ENCODE results near the gene KCNQ1.

Gene KCNQ1

DNA sequence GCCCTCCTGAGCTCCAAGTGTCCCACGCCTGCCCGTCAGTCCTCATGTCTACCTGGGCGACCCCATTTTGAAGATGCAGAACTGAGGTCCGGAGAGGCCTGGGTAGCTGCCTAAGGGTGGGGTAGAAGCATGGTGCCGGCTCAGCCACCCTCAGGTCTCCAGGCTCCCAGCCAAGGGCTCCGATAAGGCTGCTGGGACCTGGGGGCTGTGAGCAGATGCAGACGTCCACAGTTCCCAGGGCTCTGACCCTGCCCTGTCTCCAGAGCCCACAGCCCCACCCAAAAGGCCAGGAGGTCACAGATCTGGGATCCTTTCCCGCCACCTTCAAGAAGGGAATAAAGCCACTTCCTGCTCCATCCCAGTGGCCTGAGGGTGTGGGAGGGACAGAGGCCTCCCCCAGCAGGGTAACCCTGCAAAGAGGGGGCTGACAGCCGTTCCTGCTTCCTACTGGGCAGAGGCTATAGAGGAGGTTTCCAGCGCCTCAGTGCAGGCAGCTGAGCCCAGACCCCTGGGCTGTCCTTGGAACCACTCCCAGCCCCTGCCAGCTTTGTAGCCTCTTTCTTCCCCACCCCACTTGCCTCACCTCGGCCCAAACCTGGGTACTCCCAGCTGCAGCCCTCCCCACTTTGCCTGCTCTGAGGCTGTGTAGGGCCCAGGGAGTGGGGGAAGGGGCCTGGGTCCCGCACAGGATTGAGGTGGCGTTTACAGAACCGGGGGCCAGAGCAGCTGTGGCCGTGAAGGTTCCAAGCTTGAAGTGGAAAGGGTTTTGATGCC lies 355.3 kb downstream of the KCNQ1 start:
- no peaks in the 10 kb centered on the region for H3K9me2 ChIP-seq (replicated peaks; ENCODE audit: insufficient read depth, low read length)
- TF ChIP-seq, protein P1, sequence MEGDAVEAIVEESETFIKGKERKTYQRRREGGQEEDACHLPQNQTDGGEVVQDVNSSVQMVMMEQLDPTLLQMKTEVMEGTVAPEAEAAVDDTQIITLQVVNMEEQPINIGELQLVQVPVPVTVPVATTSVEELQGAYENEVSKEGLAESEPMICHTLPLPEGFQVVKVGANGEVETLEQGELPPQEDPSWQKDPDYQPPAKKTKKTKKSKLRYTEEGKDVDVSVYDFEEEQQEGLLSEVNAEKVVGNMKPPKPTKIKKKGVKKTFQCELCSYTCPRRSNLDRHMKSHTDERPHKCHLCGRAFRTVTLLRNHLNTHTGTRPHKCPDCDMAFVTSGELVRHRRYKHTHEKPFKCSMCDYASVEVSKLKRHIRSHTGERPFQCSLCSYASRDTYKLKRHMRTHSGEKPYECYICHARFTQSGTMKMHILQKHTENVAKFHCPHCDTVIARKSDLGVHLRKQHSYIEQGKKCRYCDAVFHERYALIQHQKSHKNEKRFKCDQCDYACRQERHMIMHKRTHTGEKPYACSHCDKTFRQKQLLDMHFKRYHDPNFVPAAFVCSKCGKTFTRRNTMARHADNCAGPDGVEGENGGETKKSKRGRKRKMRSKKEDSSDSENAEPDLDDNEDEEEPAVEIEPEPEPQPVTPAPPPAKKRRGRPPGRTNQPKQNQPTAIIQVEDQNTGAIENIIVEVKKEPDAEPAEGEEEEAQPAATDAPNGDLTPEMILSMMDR (IDR thresholded peaks at IDR 0.05; ENCODE audit: insufficient read depth, low read length, poor library complexity, severe bottlenecking): no peak
- no peak for TF ChIP-seq EZH2phosphoT487 (conservative IDR thresholded peaks at IDR 0.05; ENCODE audit: low read length)
- H3K9me3 ChIP-seq (ENCODE audit: insufficient read depth, low read length): no peaks in the 10 kb centered on the region
- no peak overlapping the region for H3K9ac ChIP-seq (ENCODE audit: low read length)
- H3K36me3 ChIP-seq (ENCODE audit: low read length): no peaks in the 10 kb centered on the region
- H4K20me1 ChIP-seq (ENCODE audit: low read depth, low read length): no peaks in the 10 kb centered on the region
- H3K79me2 ChIP-seq (ENCODE audit: insufficient read depth, low read length): no peaks in the 10 kb centered on the region
- H3K27me3 ChIP-seq (ENCODE audit: low read length): no peaks in the 10 kb centered on the region; the same call in 1 of the 2 replicates
- H3K27ac ChIP-seq (ENCODE audit: low read depth, low read length): no peak overlapping the region
- H2AFZ ChIP-seq (ENCODE audit: low read depth, low read length, severe bottlenecking): no peak overlapping the region
- H3F3A ChIP-seq (ENCODE audit: insufficient read depth): no peaks in the 10 kb centered on the region
- H3K4me2 ChIP-seq (ENCODE audit: low read depth, low read length, poor library complexity, severe bottlenecking): no peak overlapping the region
- H3K4me3 ChIP-seq (ENCODE audit: insufficient read depth, low read length, poor library complexity, severe bottlenecking): no peak overlapping the region

DNA sequence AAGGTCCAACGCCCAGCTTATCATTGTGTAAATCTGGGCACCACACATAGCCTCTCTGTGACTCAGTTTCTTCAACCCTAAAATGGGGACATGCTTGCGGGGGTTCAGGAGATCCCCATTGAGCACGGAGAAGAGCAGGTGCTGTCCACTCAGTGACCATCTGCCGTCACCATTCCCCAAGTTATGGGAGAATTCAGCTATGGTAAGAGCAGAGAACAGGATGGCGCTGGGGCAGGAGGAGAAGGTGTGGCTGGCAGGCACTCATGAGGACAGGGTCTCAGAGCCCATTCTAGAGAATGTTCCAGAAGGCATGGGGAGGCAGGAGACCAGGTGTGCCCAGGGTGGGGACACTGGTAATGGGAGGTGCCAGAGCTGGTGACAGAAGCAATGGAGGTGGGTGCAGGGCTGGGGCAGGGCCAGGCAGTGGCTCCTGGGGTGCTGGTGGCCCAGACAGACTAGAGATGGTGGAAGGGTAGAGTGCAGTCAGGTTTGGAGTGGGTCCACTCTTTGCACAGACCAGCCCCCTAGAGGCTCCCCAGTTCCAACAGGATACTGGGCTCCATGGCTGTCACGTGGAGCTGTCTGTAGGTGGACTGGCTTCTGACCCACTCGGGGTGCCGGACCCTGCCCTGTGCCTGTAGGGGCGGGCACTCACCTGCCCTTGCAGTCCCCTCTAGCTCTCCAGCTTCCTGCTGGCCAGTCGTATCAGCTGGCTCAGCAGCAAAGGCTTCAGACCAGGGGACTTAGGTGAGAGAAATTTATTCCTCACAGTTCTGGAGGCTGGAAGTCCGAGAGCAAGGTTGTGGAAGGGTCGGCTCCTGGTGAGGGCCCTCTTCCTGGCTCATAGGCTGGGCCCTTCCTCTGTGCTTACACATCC lies 356.1 kb downstream of the KCNQ1 start:
- no peak overlapping the region for H3K9ac ChIP-seq (ENCODE audit: low read length)
- H3F3A ChIP-seq (ENCODE audit: insufficient read depth): no peaks in the 10 kb centered on the region
- no peaks in the 10 kb centered on the region for H4K20me1 ChIP-seq (ENCODE audit: low read depth, low read length)
- H3K9me3 ChIP-seq (ENCODE audit: insufficient read depth, low read length): no peaks in the 10 kb centered on the region
- H3K9me2 ChIP-seq (replicated peaks; ENCODE audit: insufficient read depth, low read length): no peaks in the 10 kb centered on the region
- H3K27ac ChIP-seq (ENCODE audit: low read depth, low read length): no peak overlapping the region
- H2AFZ ChIP-seq (ENCODE audit: low read depth, low read length, severe bottlenecking): no peak overlapping the region
- H3K79me2 ChIP-seq (ENCODE audit: insufficient read depth, low read length): no peaks in the 10 kb centered on the region
- H3K4me2 ChIP-seq (ENCODE audit: low read depth, low read length, poor library complexity, severe bottlenecking): no peak overlapping the region
- no peak overlapping the region for H3K4me3 ChIP-seq (ENCODE audit: insufficient read depth, low read length, poor library complexity, severe bottlenecking)
- TF ChIP-seq, protein P1 (IDR thresholded peaks at IDR 0.05; ENCODE audit: insufficient read depth, low read length, poor library complexity, severe bottlenecking): no peak
- no peak for TF ChIP-seq EZH2phosphoT487 (conservative IDR thresholded peaks at IDR 0.05; ENCODE audit: low read length)
- no peaks in the 10 kb centered on the region; the same call in 1 of the 2 replicates for H3K27me3 ChIP-seq (ENCODE audit: low read length)
- H3K36me3 ChIP-seq (ENCODE audit: low read length): no peaks in the 10 kb centered on the region

DNA sequence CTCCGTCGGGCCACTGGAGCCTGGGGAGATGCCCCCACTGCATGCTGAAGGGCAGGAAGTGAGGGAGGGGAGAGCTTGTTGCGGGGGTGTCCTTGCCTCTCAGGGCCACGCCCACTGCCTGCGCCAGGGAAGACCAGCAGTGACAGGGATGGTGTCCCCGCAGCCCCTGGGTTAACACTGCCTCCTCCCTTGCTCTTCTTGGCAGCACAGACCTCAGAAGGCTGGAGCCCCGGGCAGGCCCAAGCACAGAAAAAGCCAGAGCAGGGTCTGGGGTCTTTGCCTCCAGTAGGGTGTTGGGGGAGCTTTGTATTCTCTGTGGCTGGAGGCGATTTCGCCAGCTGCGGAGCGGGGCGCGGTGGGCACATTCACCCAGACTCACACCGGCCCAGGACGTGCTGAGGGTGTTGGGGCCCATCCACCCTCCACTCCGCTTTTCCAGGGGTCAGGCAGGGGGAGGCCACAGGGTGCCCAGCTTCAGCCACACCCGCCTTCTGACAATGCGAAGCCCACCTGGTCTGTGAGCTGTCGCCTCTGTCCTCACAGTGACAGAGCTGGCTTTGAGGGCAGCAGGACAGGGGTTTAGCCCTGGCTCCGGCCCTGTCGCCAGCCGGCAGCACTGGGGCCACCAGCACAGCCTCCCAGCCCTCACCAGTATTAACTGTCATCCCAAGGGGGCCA lies 357.0 kb downstream of the KCNQ1 start:
- TF ChIP-seq EZH2phosphoT487 (conservative IDR thresholded peaks at IDR 0.05; ENCODE audit: low read length): no peak
- TF ChIP-seq, protein P1 (IDR thresholded peaks at IDR 0.05; ENCODE audit: insufficient read depth, low read length, poor library complexity, severe bottlenecking): no peak
- no peaks in the 10 kb centered on the region; the same call in 1 of the 2 replicates for H3K27me3 ChIP-seq (ENCODE audit: low read length)
- no peaks in the 10 kb centered on the region for H3K9me2 ChIP-seq (replicated peaks; ENCODE audit: insufficient read depth, low read length)
- no peaks in the 10 kb centered on the region for H3F3A ChIP-seq (ENCODE audit: insufficient read depth)
- H3K4me2 ChIP-seq (ENCODE audit: low read depth, low read length, poor library complexity, severe bottlenecking): no peak overlapping the region
- H3K9me3 ChIP-seq (ENCODE audit: insufficient read depth, low read length): no peaks in the 10 kb centered on the region
- H3K79me2 ChIP-seq (ENCODE audit: insufficient read depth, low read length): no peaks in the 10 kb centered on the region
- H3K36me3 ChIP-seq (ENCODE audit: low read length): no peaks in the 10 kb centered on the region
- H3K9ac ChIP-seq (ENCODE audit: low read length): no peak overlapping the region
- no peak overlapping the region for H2AFZ ChIP-seq (ENCODE audit: low read depth, low read length, severe bottlenecking)
- H4K20me1 ChIP-seq (ENCODE audit: low read depth, low read length): no peaks in the 10 kb centered on the region
- H3K27ac ChIP-seq (ENCODE audit: low read depth, low read length): no peak overlapping the region
- H3K4me3 ChIP-seq (ENCODE audit: insufficient read depth, low read length, poor library complexity, severe bottlenecking): no peak overlapping the region
